ENCODE data around the gene RNF168. TPM values are rescaled to one million over a fixed set of nuclear protein-coding genes. Genes with fewer than 3 reads are reported as not detected.
A peak's percentile ranks its signal among the peaks of the same experiment; 100 is the strongest.
"Not testable (repeated sequence)": the region's sequence is repeated elsewhere in the genome, so short reads cannot be mapped to it uniquely, and the experiment has no call there.

The RNF168 gene
- total and polyA plus RNA-seq, 7 experiments from 2014 or later, result 8.5 to 55.9 (median 29.4) TPM

DNA sequence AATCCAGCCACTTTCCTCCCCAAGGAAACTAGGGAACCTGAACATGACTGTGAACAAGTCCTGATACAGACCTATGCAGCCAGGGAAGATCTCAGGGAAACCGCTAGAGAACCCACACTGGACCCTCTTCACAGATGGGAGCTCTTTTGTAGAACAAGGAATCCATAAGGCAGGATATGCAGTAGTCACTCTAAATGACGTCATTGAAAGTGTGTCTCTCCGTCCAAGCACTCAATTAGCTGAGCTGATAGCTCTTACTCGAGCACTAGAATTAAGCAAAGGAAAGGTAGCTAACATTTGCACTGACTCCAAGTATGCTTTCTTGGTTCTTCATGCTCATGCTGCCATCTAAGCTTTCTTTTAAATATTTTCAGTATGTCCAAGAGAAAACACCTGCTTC lies 21.6 kb upstream of the RNF168 start:
- Mint-ChIP-seq H3K27me3 (peaks cover 0 to 9% (median 3%) of the 10 kb centered on the region in 5 donors), H3K27ac (no peak overlapping the region), H3K4me3 (no peak overlapping the region), H3K9me3 (peaks cover 13 to 32% (median 23%) of the 10 kb centered on the region in 11 donors), H3K36me3 (peaks cover 4 to 17% (median 13%) of the 10 kb centered on the region in 5 donors), H3K4me1 (peaks cover 0 to 17% (median 0%) of the 10 kb centered on the region in 7 donors)
- H3K4me1 ChIP-seq (ENCODE audit: control insufficient read depth in 2 of 2, insufficient read depth in 2 of 2, low read length in 2 of 2), result peaks cover 0 to 3% of the 10 kb centered on the region in 2 donors
- peaks cover 0 to 21% (median 4%) of the 10 kb centered on the region in 3 experiments for H3K9me3 ChIP-seq (ENCODE audit: control insufficient read depth in 2 of 3, low read length in 3 of 3)
- H3K27me3 ChIP-seq (ENCODE audit: control insufficient read depth in 2 of 2, insufficient read depth in 2 of 2, low read length in 2 of 2), result no peaks in the 10 kb centered on the region
- ChIA-PET CTCF (interaction anchor here (0.8 to 1.1 kb wide), 2 partner anchors 12 to 984 kb away, joined by 3 to 4 read pairs; no protein-coding TSS in a partner anchor), POLR2A (no interaction called here)
- intact Hi-C loops (cut with micrococcal nuclease), result loop anchor here in 1 of 2 donors (5.0 kb wide), 1 partner anchor 662 kb away; no protein-coding TSS in a partner anchor
- H3K27ac ChIP-seq (ENCODE audit: low read depth, low read length), result no peak overlapping the region
- DNase-seq (no peak), ATAC-seq (no peak)
- H3K4me3 ChIP-seq (ENCODE audit: low read length), result no peak overlapping the region
- H3K36me3 ChIP-seq (ENCODE audit: control insufficient read depth in 2 of 3, insufficient read depth in 3 of 3, low read length in 3 of 3), result no peaks in the 10 kb centered on the region

DNA sequence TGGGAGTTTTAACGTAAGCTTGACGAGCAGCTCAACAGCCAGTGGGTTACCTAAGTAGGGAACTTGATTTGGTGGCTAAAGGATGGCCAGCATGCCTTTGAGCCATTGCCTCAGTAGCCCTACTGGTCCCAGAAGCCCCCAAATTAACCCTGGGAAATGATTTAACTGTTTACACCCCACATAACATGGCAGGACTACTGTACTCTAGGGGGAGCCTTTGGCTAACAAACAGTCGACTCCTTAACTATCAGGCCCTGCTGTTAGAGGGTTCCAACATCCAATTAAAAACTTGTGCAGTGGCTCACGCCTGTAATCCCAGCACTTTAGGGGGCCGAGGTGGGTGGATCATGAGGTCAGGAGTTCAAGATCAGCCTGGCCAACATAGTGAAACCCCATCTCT lies 21.0 kb upstream of the RNF168 start:
- no peak for DNase-seq
- POLR2A ChIA-PET, result no interaction called here
- peaks cover 0 to 3% of the 10 kb centered on the region in 2 donors for H3K4me1 ChIP-seq (ENCODE audit: control insufficient read depth in 2 of 2, insufficient read depth in 2 of 2, low read length in 2 of 2)
- peaks cover 0 to 27% (median 10%) of the 10 kb centered on the region in 3 experiments for H3K9me3 ChIP-seq (ENCODE audit: control insufficient read depth in 2 of 3, low read length in 3 of 3)
- intact Hi-C loops (cut with micrococcal nuclease), result no loop called here
- CTCF ChIA-PET, result interaction anchor here (1.1 to 1.3 kb wide), 2 partner anchors 13 to 440 kb away, joined by 3 to 4 read pairs; no protein-coding TSS in a partner anchor
- no peak for ATAC-seq
- no peak overlapping the region for H3K27ac Mint-ChIP-seq
- H3K36me3 ChIP-seq (ENCODE audit: control insufficient read depth in 2 of 3, insufficient read depth in 3 of 3, low read length in 3 of 3), result no peaks in the 10 kb centered on the region
- H3K27me3 ChIP-seq (ENCODE audit: control insufficient read depth in 2 of 2, insufficient read depth in 2 of 2, low read length in 2 of 2), result no peaks in the 10 kb centered on the region
- no peak overlapping the region for H3K27ac ChIP-seq (ENCODE audit: low read depth, low read length)
- H3K4me1 Mint-ChIP-seq, result peaks cover 0 to 17% (median 0%) of the 10 kb centered on the region in 7 donors
- peaks cover 4 to 17% (median 15%) of the 10 kb centered on the region in 5 donors for H3K36me3 Mint-ChIP-seq
- H3K4me3 Mint-ChIP-seq, result no peak overlapping the region
- H3K27me3 Mint-ChIP-seq, result peaks cover 0 to 9% (median 3%) of the 10 kb centered on the region in 5 donors
- H3K9me3 Mint-ChIP-seq, result peaks cover 13 to 38% (median 29%) of the 10 kb centered on the region in 11 donors
- no peak overlapping the region for H3K4me3 ChIP-seq (ENCODE audit: low read length)

DNA sequence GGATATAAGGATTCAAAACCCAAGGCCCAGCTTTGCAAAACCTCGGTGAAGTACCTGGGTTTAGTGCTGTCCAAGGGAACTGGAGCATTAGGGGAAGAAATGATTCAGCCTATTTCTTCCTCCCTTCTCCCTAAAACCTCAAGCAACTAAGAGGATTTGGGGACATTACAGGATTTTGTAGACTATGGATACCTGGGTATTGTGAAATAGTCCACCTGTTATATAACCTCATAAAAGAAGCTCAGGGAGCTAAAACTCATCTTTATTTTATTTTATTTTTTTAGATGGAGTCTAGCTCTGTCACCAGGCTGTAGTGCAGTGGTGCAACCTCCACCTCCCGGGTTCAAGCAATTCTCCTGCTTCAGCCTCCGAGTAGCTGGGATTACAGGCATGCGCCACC lies 20.3 kb upstream of the RNF168 start:
- peaks cover 0 to 9% (median 3%) of the 10 kb centered on the region in 5 donors for H3K27me3 Mint-ChIP-seq
- H3K4me3 Mint-ChIP-seq, result no peak overlapping the region
- intact Hi-C loops (cut with micrococcal nuclease), result no loop called here
- peaks cover 4 to 20% (median 17%) of the 10 kb centered on the region in 5 donors for H3K36me3 Mint-ChIP-seq
- POLR2A ChIA-PET, result no interaction called here
- H3K36me3 ChIP-seq (ENCODE audit: control insufficient read depth in 2 of 3, insufficient read depth in 3 of 3, low read length in 3 of 3), result no peaks in the 10 kb centered on the region
- CTCF ChIA-PET, result interaction anchor here (1.3 kb wide), 1 partner anchor 441 kb away, joined by 3 read pairs; no protein-coding TSS in a partner anchor
- no peak overlapping the region for H3K27ac ChIP-seq (ENCODE audit: low read depth, low read length)
- no peak overlapping the region for H3K27ac Mint-ChIP-seq
- no peaks in the 10 kb centered on the region for H3K27me3 ChIP-seq (ENCODE audit: control insufficient read depth in 2 of 2, insufficient read depth in 2 of 2, low read length in 2 of 2)
- DNase-seq, result no peak
- H3K4me1 Mint-ChIP-seq, result peaks cover 0 to 11% (median 0%) of the 10 kb centered on the region in 7 donors
- peaks cover 0 to 3% of the 10 kb centered on the region in 2 donors for H3K4me1 ChIP-seq (ENCODE audit: control insufficient read depth in 2 of 2, insufficient read depth in 2 of 2, low read length in 2 of 2)
- H3K9me3 Mint-ChIP-seq, result peaks cover 13 to 45% (median 36%) of the 10 kb centered on the region in 11 donors
- peaks cover 0 to 34% (median 17%) of the 10 kb centered on the region in 3 experiments for H3K9me3 ChIP-seq (ENCODE audit: control insufficient read depth in 2 of 3, low read length in 3 of 3)
- no peak for ATAC-seq
- H3K4me3 ChIP-seq (ENCODE audit: low read length), result no peak overlapping the region

DNA sequence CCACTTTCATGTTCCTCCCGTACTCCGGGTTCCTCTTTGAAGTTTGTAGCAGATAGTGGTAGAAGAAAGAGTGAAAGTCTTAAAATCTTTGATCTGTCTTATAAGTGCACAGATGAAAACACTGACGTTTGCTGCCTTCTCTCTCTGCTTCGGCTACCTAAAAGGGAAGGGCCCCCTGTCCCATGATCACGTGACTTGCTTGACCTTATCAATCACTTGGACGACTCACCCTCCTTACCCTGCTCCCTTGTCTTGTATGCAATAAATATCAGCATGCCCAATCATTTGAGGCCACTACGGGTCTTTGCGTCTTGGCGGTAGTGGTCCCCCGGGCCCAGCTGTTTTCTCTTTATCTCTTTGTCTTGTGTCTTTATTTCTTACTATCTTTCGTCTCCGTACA lies 17.7 kb upstream of the RNF168 start:
- H3K27me3 ChIP-seq (ENCODE audit: control insufficient read depth in 2 of 2, insufficient read depth in 2 of 2, low read length in 2 of 2); ATAC-seq; H3K4me3 ChIP-seq (ENCODE audit: low read length); H3K4me1 Mint-ChIP-seq; DNase-seq; H3K27ac ChIP-seq (ENCODE audit: low read depth, low read length); H3K4me3 Mint-ChIP-seq; H3K36me3 ChIP-seq (ENCODE audit: control insufficient read depth in 2 of 3, insufficient read depth in 3 of 3, low read length in 3 of 3); POLR2A ChIA-PET; intact Hi-C loops (cut with micrococcal nuclease); H3K4me1 ChIP-seq (ENCODE audit: control insufficient read depth in 2 of 2, insufficient read depth in 2 of 2, low read length in 2 of 2); H3K27me3 Mint-ChIP-seq; CTCF ChIA-PET: not testable (repeated sequence)
- Mint-ChIP-seq H3K9me3 (peaks cover 15 to 71% (median 50%) of the 10 kb centered on the region in 11 donors), H3K27ac (peak overlapping the region in 1 of 9 donors; percentile 15), H3K36me3 (peaks cover 4 to 21% (median 17%) of the 10 kb centered on the region in 5 donors)
- H3K9me3 ChIP-seq (ENCODE audit: control insufficient read depth in 2 of 3, low read length in 3 of 3), result peaks cover 0 to 53% (median 19%) of the 10 kb centered on the region in 3 experiments

DNA sequence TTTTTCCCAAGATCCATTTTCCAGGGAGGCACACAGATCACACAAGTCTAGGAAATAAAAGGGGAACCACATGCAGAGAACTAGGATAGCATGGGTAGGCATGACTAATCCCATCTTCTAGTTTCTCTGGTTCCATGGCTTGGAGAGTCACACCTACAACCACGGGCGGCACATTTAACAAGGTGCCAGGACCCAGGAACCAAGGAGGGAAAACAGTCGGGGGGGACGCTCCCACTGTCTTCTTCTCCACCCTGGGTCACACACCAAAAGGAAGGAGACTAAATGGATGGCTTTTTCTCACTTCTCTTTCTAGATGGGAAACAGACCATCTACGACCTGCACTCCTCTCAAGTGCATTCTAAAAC lies 16.1 kb upstream of the RNF168 start:
- intact Hi-C loops (cut with micrococcal nuclease), result loop anchor here (1.0 to 2.0 kb wide), 4 partner anchors 33 to 446 kb away; no protein-coding TSS in a partner anchor
- ATAC-seq (no peak), DNase-seq (peak in 3 of 9 donors; percentile 24 to 32 (median 25))
- Histone ChIP-seq H3K4me1 (ENCODE audit: control insufficient read depth in 2 of 2, insufficient read depth in 2 of 2, low read length in 2 of 2) (no peaks in the 10 kb centered on the region), H3K27me3 (ENCODE audit: control insufficient read depth in 2 of 2, insufficient read depth in 2 of 2, low read length in 2 of 2) (no peaks in the 10 kb centered on the region), H3K27ac (ENCODE audit: low read depth, low read length) (no peak overlapping the region), H3K4me3 (ENCODE audit: low read length) (no peak overlapping the region), H3K36me3 (ENCODE audit: control insufficient read depth in 2 of 3, insufficient read depth in 3 of 3, low read length in 3 of 3) (no peaks in the 10 kb centered on the region), H3K9me3 (ENCODE audit: control insufficient read depth in 2 of 3, low read length in 3 of 3) (peaks cover 0 to 53% (median 19%) of the 10 kb centered on the region in 3 experiments)
- no peak overlapping the region for H3K4me3 Mint-ChIP-seq
- ChIA-PET POLR2A (no interaction called here), CTCF (interaction anchor here (1.0 to 1.3 kb wide), 2 partner anchors 31 to 33 kb away, joined by 3 to 4 read pairs; no protein-coding TSS in a partner anchor)
- no peak overlapping the region for H3K27ac Mint-ChIP-seq
- H3K36me3 Mint-ChIP-seq, result peaks cover 4 to 21% (median 15%) of the 10 kb centered on the region in 5 donors
- H3K4me1 Mint-ChIP-seq, result no peaks in the 10 kb centered on the region
- H3K27me3 Mint-ChIP-seq, result peaks cover 0 to 6% (median 0%) of the 10 kb centered on the region in 5 donors
- H3K9me3 Mint-ChIP-seq, result peaks cover 15 to 79% (median 53%) of the 10 kb centered on the region in 11 donors

DNA sequence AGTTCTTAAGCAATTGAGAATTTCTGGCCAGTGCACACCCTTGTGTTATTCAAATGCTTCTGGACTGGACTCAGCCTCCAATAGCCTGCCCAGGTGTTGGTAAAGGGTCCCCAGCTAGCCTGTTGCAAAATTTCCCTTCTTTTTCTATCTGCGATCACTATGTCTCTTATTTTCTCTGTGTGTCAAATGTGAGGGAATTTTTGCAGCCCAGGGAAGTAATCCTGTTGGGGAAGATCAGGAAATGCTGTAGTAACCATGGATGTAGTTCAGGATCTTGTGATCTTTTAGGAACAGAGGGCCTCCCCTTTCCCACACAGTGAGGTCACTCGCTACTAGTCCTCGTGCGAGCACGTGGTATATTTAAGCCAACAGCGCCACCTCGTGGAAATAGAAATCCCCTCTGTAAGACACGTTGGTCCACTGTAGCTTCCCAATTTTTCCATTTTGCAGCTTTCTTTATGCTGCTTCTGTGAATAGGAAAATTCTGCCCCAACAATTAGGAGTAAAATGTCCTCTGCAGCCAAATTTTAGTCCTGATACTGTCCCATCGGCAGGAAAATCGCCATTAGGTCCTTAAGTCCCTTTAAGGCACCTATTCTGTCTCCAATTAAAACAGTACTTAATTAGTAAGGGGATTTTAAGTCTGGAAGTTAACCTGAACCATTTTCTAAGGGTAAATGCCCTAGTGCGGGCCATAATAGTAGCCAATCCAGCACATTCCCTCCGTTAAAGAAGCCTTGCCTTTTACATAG lies 15.6 kb upstream of the RNF168 start:
- Histone ChIP-seq H3K4me3 (ENCODE audit: low read length) (no peak overlapping the region), H3K36me3 (ENCODE audit: control insufficient read depth in 2 of 3, insufficient read depth in 3 of 3, low read length in 3 of 3) (no peaks in the 10 kb centered on the region), H3K27ac (ENCODE audit: low read depth, low read length) (no peak overlapping the region), H3K9me3 (ENCODE audit: control insufficient read depth in 2 of 3, low read length in 3 of 3) (peaks cover 0 to 53% (median 19%) of the 10 kb centered on the region in 3 experiments), H3K4me1 (ENCODE audit: control insufficient read depth in 2 of 2, insufficient read depth in 2 of 2, low read length in 2 of 2) (no peaks in the 10 kb centered on the region), H3K27me3 (ENCODE audit: control insufficient read depth in 2 of 2, insufficient read depth in 2 of 2, low read length in 2 of 2) (no peaks in the 10 kb centered on the region)
- Mint-ChIP-seq H3K27me3 (peaks cover 0 to 6% (median 0%) of the 10 kb centered on the region in 5 donors), H3K27ac (no peak overlapping the region), H3K9me3 (peaks cover 15 to 83% (median 53%) of the 10 kb centered on the region in 11 donors), H3K4me1 (no peaks in the 10 kb centered on the region), H3K36me3 (peaks cover 4 to 23% (median 15%) of the 10 kb centered on the region in 5 donors), H3K4me3 (no peak overlapping the region)
- ChIA-PET CTCF (interaction anchor here (0.8 to 1.3 kb wide), 3 partner anchors 31 to 265 kb away, joined by 3 to 4 read pairs (median 3); no protein-coding TSS in a partner anchor), POLR2A (no interaction called here)
- ATAC-seq, result peak; percentile 63
- DNase-seq, result peak in 3 of 9 donors; percentile 16 to 52 (median 19)
- intact Hi-C loops (cut with micrococcal nuclease), result loop anchor here (1.0 to 2.0 kb wide), 4 partner anchors 32 to 446 kb away; no protein-coding TSS in a partner anchor
